HL-60 (cell line): ENCODE results near the gene MAN1C1.
"Not testable (repeated sequence)": the region's sequence is repeated elsewhere in the genome, so short reads cannot be mapped to it uniquely, and the experiment has no call there.

Source experiments
- DNase-seq, 2 experiments: peaks; one replicate each; pipeline ENCODE4 v3.0.0-alpha.2; 2010 to 2020; ENCODE audit warnings: low read depth in 1 of 2, low spot score in 1 of 2
- H3K27ac ChIP-seq: fragments of 250-450 bp; sonication (Bioruptor Pico); replicated peaks from 2 replicates; pipeline ENCODE4 v1.5.1; 2020; ENCODE audit warnings: mild to moderate bottlenecking, moderate library complexity
- H3K27me3 ChIP-seq: fragments of 250-450 bp; sonication (Bioruptor Pico); 2 replicates; pipeline ENCODE4 v1.5.1; 2021; ENCODE audit warnings: mild to moderate bottlenecking, moderate library complexity; ENCODE audit not compliant: insufficient read depth, poor library complexity, severe bottlenecking
- H3K4me3 ChIP-seq: replicated peaks from 2 replicates; pipeline ENCODE4 v1.5.1; 2011; ENCODE audit warnings: mild to moderate bottlenecking, control low read depth, low read length; ENCODE audit not compliant: insufficient read depth
- CTCF ChIP-seq: IDR thresholded peaks from one replicate; pipeline ENCODE4 v1.5.1; 2011; ENCODE audit warnings: low read length, control low read depth, inconsistent platforms; ENCODE audit not compliant: insufficient read depth
- GABPA ChIP-seq: IDR thresholded peaks from 2 replicates; pipeline ENCODE4 v1.6.1; 2012; ENCODE audit warnings: low read depth
- POLR2AphosphoS5 ChIP-seq: IDR thresholded peaks from 2 replicates; pipeline ENCODE4 v1.6.1; 2012; ENCODE audit warnings: low read depth
- SPI1 ChIP-seq: IDR thresholded peaks from 2 replicates; pipeline ENCODE4 v1.6.1; 2012; ENCODE audit warnings: low read depth, mild to moderate bottlenecking, borderline replicate concordance
- TF ChIP-seq, protein P1 (sequence below): IDR thresholded peaks from 2 replicates; pipeline ENCODE4 v1.6.1; 2012; ENCODE audit warnings: low read depth; ENCODE audit not compliant: insufficient replicate concordance

The MAN1C1 gene

GRCh38 chr1:25698252-25698651 lies 81.7 kb downstream of the MAN1C1 start:
- no peak overlapping the region for H3K27ac ChIP-seq
- no peak overlapping the region for H3K4me3 ChIP-seq
- H3K27me3 ChIP-seq = no peaks in the 10 kb centered on the region
- TF ChIP-seq POLR2AphosphoS5 (no peak), GABPA (no peak), SPI1 (no peak), CTCF (no peak)
- TF ChIP-seq, protein P1, sequence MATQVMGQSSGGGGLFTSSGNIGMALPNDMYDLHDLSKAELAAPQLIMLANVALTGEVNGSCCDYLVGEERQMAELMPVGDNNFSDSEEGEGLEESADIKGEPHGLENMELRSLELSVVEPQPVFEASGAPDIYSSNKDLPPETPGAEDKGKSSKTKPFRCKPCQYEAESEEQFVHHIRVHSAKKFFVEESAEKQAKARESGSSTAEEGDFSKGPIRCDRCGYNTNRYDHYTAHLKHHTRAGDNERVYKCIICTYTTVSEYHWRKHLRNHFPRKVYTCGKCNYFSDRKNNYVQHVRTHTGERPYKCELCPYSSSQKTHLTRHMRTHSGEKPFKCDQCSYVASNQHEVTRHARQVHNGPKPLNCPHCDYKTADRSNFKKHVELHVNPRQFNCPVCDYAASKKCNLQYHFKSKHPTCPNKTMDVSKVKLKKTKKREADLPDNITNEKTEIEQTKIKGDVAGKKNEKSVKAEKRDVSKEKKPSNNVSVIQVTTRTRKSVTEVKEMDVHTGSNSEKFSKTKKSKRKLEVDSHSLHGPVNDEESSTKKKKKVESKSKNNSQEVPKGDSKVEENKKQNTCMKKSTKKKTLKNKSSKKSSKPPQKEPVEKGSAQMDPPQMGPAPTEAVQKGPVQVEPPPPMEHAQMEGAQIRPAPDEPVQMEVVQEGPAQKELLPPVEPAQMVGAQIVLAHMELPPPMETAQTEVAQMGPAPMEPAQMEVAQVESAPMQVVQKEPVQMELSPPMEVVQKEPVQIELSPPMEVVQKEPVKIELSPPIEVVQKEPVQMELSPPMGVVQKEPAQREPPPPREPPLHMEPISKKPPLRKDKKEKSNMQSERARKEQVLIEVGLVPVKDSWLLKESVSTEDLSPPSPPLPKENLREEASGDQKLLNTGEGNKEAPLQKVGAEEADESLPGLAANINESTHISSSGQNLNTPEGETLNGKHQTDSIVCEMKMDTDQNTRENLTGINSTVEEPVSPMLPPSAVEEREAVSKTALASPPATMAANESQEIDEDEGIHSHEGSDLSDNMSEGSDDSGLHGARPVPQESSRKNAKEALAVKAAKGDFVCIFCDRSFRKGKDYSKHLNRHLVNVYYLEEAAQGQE = no peak
- no peak for DNase-seq

GRCh38 chr1:25699059-25699458 lies 82.5 kb downstream of the MAN1C1 start:
- not testable (repeated sequence) for H3K27ac ChIP-seq, H3K27me3 ChIP-seq, DNase-seq, H3K4me3 ChIP-seq

DNA sequence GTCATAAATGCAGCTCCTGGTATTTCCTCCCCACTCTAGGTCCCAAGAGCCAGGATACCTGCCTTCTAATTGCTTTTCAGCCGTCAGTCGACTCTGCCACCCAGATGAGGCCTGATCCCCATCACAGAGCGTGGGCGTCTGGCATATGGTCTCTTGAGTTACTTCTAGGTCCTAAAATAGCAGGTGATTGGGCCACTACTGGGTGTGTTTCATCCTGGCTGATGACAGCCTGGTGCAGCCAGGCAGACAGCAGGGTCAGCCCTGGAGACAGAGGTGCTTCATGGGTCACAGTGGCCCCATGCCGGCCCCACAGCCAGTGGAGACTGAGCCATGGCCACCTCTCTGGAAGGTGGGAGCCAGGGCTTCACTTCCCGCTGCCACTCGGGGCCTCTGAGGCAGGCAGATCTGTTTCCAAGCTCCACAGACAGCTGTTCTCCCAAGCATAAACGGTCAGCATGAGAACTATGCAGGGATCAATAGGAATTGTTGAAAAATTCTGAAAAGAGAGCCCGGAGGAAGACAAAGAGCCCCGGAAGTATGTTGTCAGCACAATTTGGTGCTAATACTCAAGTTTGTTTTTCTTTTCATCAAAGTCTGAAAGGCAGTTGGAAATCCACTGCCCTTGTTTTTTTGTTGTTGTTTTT lies 83.0 kb downstream of the MAN1C1 start:
- Histone ChIP-seq H3K4me3 (no peak overlapping the region), H3K27me3 (no peaks in the 10 kb centered on the region), H3K27ac (no peak overlapping the region)
- no peak for TF ChIP-seq POLR2AphosphoS5
- TF ChIP-seq, protein P1 = no peak
- TF ChIP-seq GABPA = no peak
- TF ChIP-seq SPI1 = no peak
- TF ChIP-seq CTCF = no peak
- DNase-seq = no peak

DNA sequence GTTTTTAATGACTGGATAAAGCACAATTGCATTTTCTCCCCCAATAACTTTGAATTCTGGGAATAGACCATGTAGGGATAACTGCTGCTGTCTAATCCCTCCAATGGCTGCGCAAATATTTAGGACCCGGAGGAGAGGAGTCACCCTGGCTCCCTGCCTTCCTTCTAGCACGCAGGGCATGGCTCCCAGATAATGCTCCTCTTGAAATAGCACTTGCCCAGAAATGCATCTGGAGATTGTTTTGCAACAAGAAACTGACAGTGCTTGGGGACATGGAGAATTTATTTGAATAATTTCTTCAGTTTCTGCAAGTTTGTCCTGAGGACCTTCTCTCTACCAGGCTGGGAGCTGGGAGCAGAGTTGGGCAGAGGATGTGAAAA lies 83.5 kb downstream of the MAN1C1 start:
- Histone ChIP-seq H3K4me3 (no peak overlapping the region), H3K27me3 (no peaks in the 10 kb centered on the region), H3K27ac (no peak overlapping the region)
- no peak for DNase-seq
- TF ChIP-seq, protein P1 = no peak
